Anterior cingulate cortex (tissue), 58 donors: ENCODE measurements around the gene RBM10.
A peak's percentile ranks its signal among the peaks of the same experiment; 100 is the strongest.

Experiments used
- DNase-seq, 58 donors: peaks; one replicate each; lab custom pipeline; 2025; lab: John Stamatoyannopoulos, UW

Gene RBM10

GRCh38 chrX:47216393-47216925 lies 71.4 kb downstream of the RBM10 start:
- no peak for DNase-seq

- DNase-seq, result no peak
Observed at GRCh38 chrX:47217121-47217851, 72.3 kb downstream of the RBM10 start.

- DNase-seq, result peak; percentile 38 to 98 (median 91)
Observed at GRCh38 chrX:47217852-47218279, 72.8 kb downstream of the RBM10 start.

- DNase-seq, result peak in 56 of 58 donors; percentile 12 to 92 (median 71)
Observed at GRCh38 chrX:47218280-47218919, 73.4 kb downstream of the RBM10 start, which contains the start of gene CDK16. Gene CDK16 (plus strand): TSS chrX:47218681. CDS start chrX:47223558, 4,877 bp downstream.

- peak in 11 of 58 donors; percentile 2 to 55 (median 28) for DNase-seq
Observed at GRCh38 chrX:47218920-47219815, 74.1 kb downstream of the RBM10 start.

- no peak for DNase-seq
Observed at GRCh38 chrX:47221756-47222155, 76.7 kb downstream of the RBM10 start.

GRCh38 chrX:47222751-47223350 lies 77.8 kb downstream of the RBM10 start:
- DNase-seq, result no peak

- DNase-seq, result no peak
Observed at GRCh38 chrX:47223476-47224250, 78.6 kb downstream of the RBM10 start.

- no peak for DNase-seq
Observed at GRCh38 chrX:47224266-47224895, 79.4 kb downstream of the RBM10 start.

GRCh38 chrX:47224896-47225290 lies 79.9 kb downstream of the RBM10 start:
- no peak for DNase-seq

GRCh38 chrX:47226071-47226470 lies 81.0 kb downstream of the RBM10 start:
- no peak for DNase-seq

GRCh38 chrX:47226531-47227333 lies 81.7 kb downstream of the RBM10 start:
- no peak for DNase-seq

GRCh38 chrX:47227334-47227583 lies 82.2 kb downstream of the RBM10 start:
- DNase-seq, result no peak

- DNase-seq, result no peak
Observed at GRCh38 chrX:47228550-47229270, 83.7 kb downstream of the RBM10 start.

- DNase-seq, result no peak
Observed at GRCh38 chrX:47229427-47229826, 84.4 kb downstream of the RBM10 start.

- no peak for DNase-seq
Observed at GRCh38 chrX:47230136-47230868, 85.3 kb downstream of the RBM10 start.

GRCh38 chrX:47231167-47231566 lies 86.1 kb downstream of the RBM10 start:
- DNase-seq, result no peak
